GM19099 (cell line): Measurements from ENCODE around the gene SLC35G2.

Source experiments
- POLR2A ChIP-seq: IDR thresholded peaks from 3 replicates; pipeline ENCODE4 v1.6.1; 2011; ENCODE audit warnings: low read depth; ENCODE audit not compliant: insufficient read length; ENCODE audit errors: extremely low read depth

The SLC35G2 gene

DNA sequence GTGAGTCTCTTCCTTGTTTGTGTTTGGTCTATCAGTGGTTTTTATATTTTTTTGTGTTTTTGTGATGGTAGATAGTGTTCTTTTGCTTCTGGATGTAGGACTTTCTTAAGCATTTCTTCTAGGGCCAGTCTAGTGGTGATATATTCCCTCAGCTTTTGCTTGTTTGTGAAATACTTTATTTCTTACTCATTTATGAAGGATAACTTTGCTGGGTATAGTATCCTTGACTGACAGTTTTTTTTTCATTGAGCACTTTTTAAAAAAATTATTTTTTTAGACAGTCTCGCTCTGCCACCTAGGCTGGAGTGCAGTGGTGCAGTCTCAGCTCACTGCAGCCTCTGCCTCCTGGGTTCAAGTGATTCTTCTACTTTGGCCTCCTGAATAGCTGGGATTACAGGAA, 85.0 kb downstream of the SLC35G2 start:
- TF ChIP-seq POLR2A, result no peak

DNA sequence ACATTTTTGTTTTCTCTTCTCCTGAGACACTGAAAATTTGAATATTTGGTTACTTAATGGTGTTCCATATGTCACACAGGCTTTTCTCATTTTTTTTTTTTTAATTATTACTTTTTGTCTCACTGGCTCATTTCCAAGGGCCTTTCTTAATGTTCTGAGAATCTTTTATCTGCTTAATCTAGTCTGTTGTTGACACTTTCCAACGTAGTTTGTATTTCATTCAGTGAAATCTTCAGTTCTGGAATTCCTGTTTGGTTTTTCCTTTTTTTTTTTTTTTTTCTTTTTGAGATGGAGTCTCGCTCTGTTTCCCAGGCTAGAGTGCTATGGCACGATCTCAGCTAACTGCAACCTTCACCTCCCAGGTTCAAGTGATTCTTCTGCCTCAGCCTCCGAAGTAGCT, 85.8 kb downstream of the SLC35G2 start:
- TF ChIP-seq POLR2A, result no peak
